ENCODE measurements around the gene TNPO2. TPM values are rescaled to one million over a fixed set of nuclear protein-coding genes. Genes with fewer than 3 reads are reported as not detected.

The TNPO2 gene
- total RNA-seq, 1 donor from 2014 or later, result 85.7 TPM

DNA sequence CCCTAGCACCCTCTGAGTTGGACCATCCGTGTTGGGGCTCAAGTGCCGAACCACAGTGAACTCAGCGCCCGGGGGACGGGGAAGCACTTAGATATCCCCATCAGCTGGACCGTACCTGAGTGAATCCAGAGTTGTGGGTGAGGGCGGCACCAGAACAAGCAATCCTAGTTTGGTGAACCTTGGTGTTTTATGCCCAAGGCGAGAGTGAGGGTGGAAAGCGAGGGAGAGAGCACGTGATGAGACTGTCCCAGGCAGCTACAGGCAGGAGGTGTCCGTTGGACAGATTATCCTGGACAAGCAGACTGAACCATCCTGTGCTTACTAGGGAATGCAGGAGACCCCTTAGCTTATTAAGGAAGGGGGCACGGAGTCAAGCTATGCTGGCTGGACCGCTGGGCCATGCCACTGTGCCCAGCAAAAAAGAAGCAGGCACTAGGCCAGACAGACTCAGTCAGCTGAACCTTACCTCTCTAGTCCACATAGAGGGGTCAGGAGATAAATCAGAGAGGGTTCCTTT lies 14.2 kb upstream of the TNPO2 start:
- intact Hi-C loops (cut with DNase I), result no loop called here

DNA sequence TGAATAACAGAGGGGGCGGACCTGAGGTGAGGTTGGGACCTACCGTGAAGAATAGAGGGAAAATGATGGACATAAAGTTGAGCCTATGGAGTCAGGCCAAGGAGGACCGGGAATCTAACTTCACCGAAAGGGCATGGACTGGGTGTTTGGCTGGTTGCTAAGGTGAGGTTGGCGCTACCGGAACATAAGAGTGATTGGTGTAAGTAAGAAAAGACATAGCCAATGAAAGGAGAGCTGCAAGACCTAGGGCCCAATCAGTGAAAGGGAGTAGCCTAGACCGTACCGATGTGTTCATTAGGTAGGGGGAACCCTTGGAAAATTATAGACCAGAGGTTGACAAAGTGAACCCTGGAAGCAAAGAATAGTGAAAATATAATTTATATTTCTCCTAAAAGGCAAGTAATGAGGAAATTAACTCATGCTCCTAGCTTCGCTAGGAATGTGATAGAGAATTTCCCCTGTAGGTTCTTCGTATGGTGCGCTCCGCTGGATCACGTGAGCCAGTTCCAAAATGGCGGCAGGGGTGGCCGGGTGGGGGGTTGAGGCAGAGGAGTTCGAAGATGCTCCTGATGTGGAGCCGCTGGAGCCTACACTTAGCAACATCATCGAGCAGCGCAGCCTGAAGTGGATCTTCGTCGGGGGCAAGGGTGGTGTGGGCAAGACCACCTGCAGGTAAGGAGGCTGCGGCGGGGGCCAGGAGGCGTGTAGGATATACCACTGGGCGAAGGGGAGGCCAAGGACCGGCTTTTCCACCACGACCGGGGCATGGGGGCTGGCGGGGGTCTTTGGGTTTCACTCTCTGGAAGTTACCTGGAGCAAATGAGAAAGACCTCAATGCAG lies 13.5 kb upstream of the TNPO2 start, which contains the start of gene GET3:
Gene GET3 (plus strand): TSS at position 503 of the 840 bp plus-strand sequence. CDS start 9 bp downstream, at position 512.
- Histone ChIP-seq H3K9me3 (no peaks in the 10 kb centered on the region), H3K36me3 (peaks cover 0 to 14% of the 10 kb centered on the region in 2 donors), H3K4me3 (peak within 1 kb of the TSS; percentile 73 to 81), H3K27me3 (no peaks in the 10 kb centered on the region), H3K27ac (peak within 1 kb of the TSS; percentile 90), H3K4me1 (peaks cover 44% of the 10 kb centered on the region)
- DNase-seq (ENCODE audit: extremely low spot score in 2 of 2), result peak in 1 of 2 donors; percentile 99
- intact Hi-C loops (cut with DNase I), result no loop called here
- TF ChIP-seq CTCF (IDR thresholded peaks at IDR 0.05) (peak in 1 of 3 experiments; percentile 19), POLR2AphosphoS5 (IDR thresholded peaks at IDR 0.05; ENCODE audit: insufficient read depth in 1 of 2, low read depth in 1 of 2) (peak; percentile 77 to 99), POLR2A (IDR thresholded peaks at IDR 0.05) (no peak)

More for the DNA sequence above, 14.2 kb upstream of the TNPO2 start:
- Histone ChIP-seq H3K4me1 (peaks cover 37% of the 10 kb centered on the region), H3K36me3 (peaks cover 0 to 14% of the 10 kb centered on the region in 2 donors), H3K9me3 (no peaks in the 10 kb centered on the region), H3K27me3 (no peaks in the 10 kb centered on the region), H3K4me3 (peak overlapping the region; percentile 73 to 81), H3K27ac (peak overlapping the region; percentile 90)
- DNase-seq (ENCODE audit: extremely low spot score in 2 of 2), result no peak
- TF ChIP-seq CTCF (IDR thresholded peaks at IDR 0.05) (no peak), POLR2A (IDR thresholded peaks at IDR 0.05) (no peak), POLR2AphosphoS5 (IDR thresholded peaks at IDR 0.05; ENCODE audit: insufficient read depth in 1 of 2, low read depth in 1 of 2) (no peak)

DNA sequence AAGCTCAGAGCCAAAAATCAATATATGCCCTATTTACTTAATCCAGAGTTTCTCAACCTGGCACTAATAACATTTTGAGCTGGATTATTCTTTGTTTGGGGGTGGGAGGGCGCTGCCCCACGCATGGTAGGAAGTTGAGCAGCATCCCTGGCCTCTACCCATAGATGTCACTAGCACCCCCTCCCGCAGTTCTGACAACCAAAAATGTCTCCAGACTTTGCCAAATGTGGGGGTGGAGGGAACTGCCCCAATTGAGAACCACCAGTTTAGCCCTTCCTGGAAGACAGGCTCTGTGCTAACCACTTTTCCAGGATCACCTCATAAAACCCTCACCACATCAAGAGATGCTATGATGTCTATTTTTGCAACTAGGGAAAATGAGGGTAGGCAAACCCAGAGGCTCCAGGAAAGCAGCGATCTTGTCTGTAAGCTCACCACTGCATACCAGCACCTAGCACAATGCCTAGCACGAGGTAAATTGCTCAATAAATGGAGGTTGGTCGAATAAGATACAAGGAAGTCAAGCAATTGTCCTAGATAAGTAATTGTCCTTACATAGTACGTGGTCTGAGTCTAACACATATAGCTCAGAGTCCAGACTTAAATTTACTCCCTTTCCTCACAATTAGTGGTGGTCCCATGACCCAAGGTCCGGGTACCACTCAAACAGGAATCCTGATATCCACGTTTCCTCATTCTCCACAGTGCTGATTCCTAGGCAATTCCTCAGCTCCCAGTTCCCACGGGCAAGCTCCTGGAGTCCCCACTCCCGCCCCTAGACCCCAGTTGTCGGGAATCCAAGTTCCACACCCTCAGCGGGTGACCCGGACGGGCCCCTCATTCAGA lies 9.9 kb upstream of the TNPO2 start:
- intact Hi-C loops (cut with DNase I), result no loop called here
- H3K27ac ChIP-seq, result peak overlapping the region; percentile 90
- TF ChIP-seq POLR2AphosphoS5 (IDR thresholded peaks at IDR 0.05; ENCODE audit: insufficient read depth in 1 of 2, low read depth in 1 of 2) (no peak), POLR2A (IDR thresholded peaks at IDR 0.05) (no peak), CTCF (IDR thresholded peaks at IDR 0.05) (no peak)
- DNase-seq (ENCODE audit: extremely low spot score in 2 of 2), result no peak
- H3K36me3 ChIP-seq, result peaks cover 0 to 31% of the 10 kb centered on the region in 2 donors
- H3K9me3 ChIP-seq, result no peaks in the 10 kb centered on the region
- peaks cover 54% of the 10 kb centered on the region for H3K4me1 ChIP-seq
- H3K4me3 ChIP-seq, result peak overlapping the region; percentile 74 to 79
- no peaks in the 10 kb centered on the region for H3K27me3 ChIP-seq

GRCh38 chr19:12731337-12731736 lies 7.6 kb upstream of the TNPO2 start:
- Histone ChIP-seq H3K27ac (no peak overlapping the region), H3K4me3 (no peak overlapping the region), H3K4me1 (peaks cover 40% of the 10 kb centered on the region), H3K9me3 (no peaks in the 10 kb centered on the region), H3K27me3 (no peaks in the 10 kb centered on the region), H3K36me3 (peaks cover 0 to 31% of the 10 kb centered on the region in 2 donors)
- TF ChIP-seq CTCF (IDR thresholded peaks at IDR 0.05), result no peak
- TF ChIP-seq POLR2A (IDR thresholded peaks at IDR 0.05), result no peak
- no peak for TF ChIP-seq POLR2AphosphoS5 (IDR thresholded peaks at IDR 0.05; ENCODE audit: insufficient read depth in 1 of 2, low read depth in 1 of 2)
- intact Hi-C loops (cut with DNase I), result no loop called here
- DNase-seq (ENCODE audit: extremely low spot score in 2 of 2), result no peak
